GM19351 (cell line): ENCODE data around the gene RHBDL1.
A peak's percentile ranks its signal among the peaks of the same experiment; 100 is the strongest.

Experiments used
- ATAC-seq: cut with Tn5 transposase; IDR thresholded peaks from one replicate; pipeline ENCODE4 v1.9.1; 2021; ENCODE audit warnings: mild to moderate bottlenecking, moderate library complexity; ENCODE audit not compliant: unreplicated experiment

Gene RHBDL1

GRCh38 chr16:716768-717325 is 41.4 kb downstream of the RHBDL1 start:
- ATAC-seq, result no peak

- no peak for ATAC-seq
These were observed 42.2 kb downstream of the RHBDL1 start for GRCh38 chr16:717450-718245.

- no peak for ATAC-seq
These were observed 42.9 kb downstream of the RHBDL1 start for GRCh38 chr16:718389-718788.

- no peak for ATAC-seq
These were observed 43.5 kb downstream of the RHBDL1 start for GRCh38 chr16:718922-719321.

- ATAC-seq, result no peak
These were observed 44.5 kb downstream of the RHBDL1 start for GRCh38 chr16:719815-720446.

- peak; percentile 22 for ATAC-seq
These were observed 45.0 kb downstream of the RHBDL1 start for GRCh38 chr16:720447-720989.

- ATAC-seq, result peak; percentile 71
These were observed 45.7 kb downstream of the RHBDL1 start, which contains the start of gene ANTKMT for GRCh38 chr16:720990-721764. TSS of gene ANTKMT (plus strand) at chr16:721146. CDS start at chr16:721275, 129 bp downstream.

GRCh38 chr16:721765-722540 is 46.5 kb downstream of the RHBDL1 start:
- ATAC-seq, result no peak

GRCh38 chr16:722835-723633 is 47.6 kb downstream of the RHBDL1 start:
- no peak for ATAC-seq

GRCh38 chr16:723695-724094 is 48.2 kb downstream of the RHBDL1 start:
- no peak for ATAC-seq

GRCh38 chr16:724188-725040 is 48.9 kb downstream of the RHBDL1 start:
- ATAC-seq, result no peak

- ATAC-seq, result no peak
These were observed 49.5 kb downstream of the RHBDL1 start for GRCh38 chr16:725041-725376.

- ATAC-seq, result no peak
These were observed 50.2 kb downstream of the RHBDL1 start for GRCh38 chr16:725463-726187.

GRCh38 chr16:726188-726437 is 50.6 kb downstream of the RHBDL1 start:
- no peak for ATAC-seq

- peak; percentile 37 for ATAC-seq
These were observed 51.2 kb downstream of the RHBDL1 start, which contains the start of the genes CCDC78 and HAGHL for GRCh38 chr16:726438-727290. TSS of gene CCDC78 (minus strand) at chr16:726443. CDS start at chr16:726367, 76 bp downstream. TSS of gene HAGHL (plus strand) at chr16:727106. CDS start at chr16:727510, 404 bp downstream.

GRCh38 chr16:727291-727977 is 52.0 kb downstream of the RHBDL1 start:
- peak; percentile 14 for ATAC-seq
